HCT116 (cell line): ENCODE measurements around the gene EVC. TPM values are rescaled to one million over a fixed set of nuclear protein-coding genes. Genes with fewer than 3 reads are reported as not detected.

Experiments used
- ATAC-seq: fragments of 200-7000 bp; cut with Tn5 transposase; 2 replicates; pipeline ENCODE4 v1.9.1; 2020; ENCODE audit warnings: mild to moderate bottlenecking, moderate library complexity
- BruUV-seq: library from RNA; stranded (reverse); fragments of 400-500 nt; replicated peaks from 2 replicates; lab custom pipeline; 2021; lab: Mats Ljungman, UMichigan
- CTCF ChIA-PET: fragments of 300-600 bp; sonication (Branson Sonifier 250); formaldehyde crosslinking; loops from one replicate; lab custom pipeline; 2021; ENCODE audit warnings: antibody characterized with exemption; lab: Charles Lee
- POLR2A ChIA-PET: fragments of 300-600, 350-600 bp; sonication (Branson Sonifier 250); formaldehyde crosslinking; loops from one replicate; lab custom pipeline; 2021; ENCODE audit warnings: antibody characterized with exemption; lab: Charles Lee
- RAD21 ChIA-PET, 2 experiments: fragments of 300-600 bp; sonication (Branson Sonifier 250); formaldehyde crosslinking; loops; one replicate each; lab custom pipeline; 2023; ENCODE audit warnings: low total read pairs in 2 of 2; ENCODE audit not compliant: uncharacterized antibody in 2 of 2, unreplicated experiment in 2 of 2, low non-redundant PET in 1 of 2; lab: Charles Lee
- DNase-seq: peaks from one replicate; pipeline ENCODE4 v3.0.0-alpha.2; 2010; ENCODE audit warnings: low read depth, low spot score
- H2AFZ ChIP-seq: fragments of 200-600 bp; shearing (Covaris generic), sonication (generic); 2 replicates; pipeline ENCODE4 v1.6.1; 2017; ENCODE audit warnings: low read depth, mixed run types, mixed read lengths, antibody characterized with exemption, low read length; ENCODE audit not compliant: poor library complexity, severe bottlenecking
- H3K27ac ChIP-seq: 2 replicates; pipeline ENCODE4 v1.5.1; 2012; ENCODE audit warnings: low read depth, low read length
- H3K27me3 ChIP-seq: fragments of 200-600 bp; sonication (generic); 2 replicates; pipeline ENCODE4 v1.6.1; 2016; ENCODE audit warnings: mixed run types, low read length, mixed read lengths; ENCODE audit not compliant: insufficient read depth
- H3K36me3 ChIP-seq, 2 experiments: fragments of 200-500 bp in 1 of 2; fragments of 200-600 bp in 1 of 2; sonication (Bioruptor generic) in 1 of 2; sonication (generic) in 1 of 2; 2 replicates each; pipeline versions ENCODE4 v1.5.1 to v1.6.1; 2014 to 2016; ENCODE audit warnings: low read length in 2 of 2, inconsistent platforms in 1 of 2, mixed read lengths in 1 of 2, mixed run types in 1 of 2; ENCODE audit not compliant: insufficient read depth in 2 of 2, control insufficient read depth in 1 of 2
- H3K4me1 ChIP-seq, 2 experiments: fragments of 200-600 bp in 1 of 2; sonication (generic) in 1 of 2; 2 replicates each; pipeline versions ENCODE4 v1.5.1 to v1.6.1; 2012 to 2017; ENCODE audit warnings: low read length in 2 of 2, inconsistent platforms in 1 of 2, mild to moderate bottlenecking in 1 of 2, mixed read lengths in 1 of 2, mixed run types in 1 of 2, moderate library complexity in 1 of 2; ENCODE audit not compliant: insufficient read depth in 2 of 2, control insufficient read depth in 1 of 2
- H3K4me2 ChIP-seq: fragments of 200-600 bp; sonication (generic); 2 replicates; pipeline ENCODE4 v1.6.1; 2017; ENCODE audit warnings: mixed run types, low read length, mixed read lengths
- H3K4me3 ChIP-seq, 2 experiments: fragments of 200-600 bp in 1 of 2; sonication (generic) in 1 of 2; replicated peaks in 1 of 2; 2 replicates each; pipeline ENCODE4 v1.5.1; 2011 to 2016; ENCODE audit warnings: low read length in 2 of 2, control low read depth in 1 of 2, low read depth in 1 of 2, mild to moderate bottlenecking in 1 of 2, mixed read lengths in 1 of 2, mixed run types in 1 of 2
- H3K79me2 ChIP-seq: fragments of 200-600 bp; sonication (generic); 2 replicates; pipeline ENCODE4 v1.6.1; 2017; ENCODE audit warnings: mild to moderate bottlenecking, mixed run types, low read length, moderate library complexity, mixed read lengths; ENCODE audit not compliant: insufficient read depth
- H3K9ac ChIP-seq: fragments of 200-600 bp; sonication (generic); 2 replicates; pipeline ENCODE4 v1.6.1; 2016; ENCODE audit warnings: low read length, mixed read lengths
- H3K9me2 ChIP-seq: fragments of 200-600 bp; sonication (generic), shearing (Covaris generic); 2 replicates; pipeline ENCODE4 v1.6.1; 2017; ENCODE audit warnings: mixed run types, mild to moderate bottlenecking, moderate library complexity; ENCODE audit not compliant: insufficient read depth
- H3K9me3 ChIP-seq, 2 experiments: fragments of 200-500 bp in 1 of 2; fragments of 200-600 bp in 1 of 2; sonication (Bioruptor generic) in 1 of 2; sonication (generic) in 1 of 2; 2 replicates each; pipeline ENCODE4 v1.6.1; 2014 to 2017; ENCODE audit warnings: low read length in 2 of 2, mixed read lengths in 2 of 2, inconsistent platforms in 1 of 2, low read depth in 1 of 2, mild to moderate bottlenecking in 1 of 2, mixed run types in 1 of 2, moderate library complexity in 1 of 2; ENCODE audit not compliant: control insufficient read depth in 1 of 2, insufficient read depth in 1 of 2
- H4K20me1 ChIP-seq: fragments of 200-600 bp; sonication (generic), shearing (Covaris generic); 2 replicates; pipeline ENCODE4 v1.6.1; 2017; ENCODE audit warnings: mixed run types, mild to moderate bottlenecking, moderate library complexity; ENCODE audit not compliant: insufficient read depth
- ELF1 ChIP-seq: IDR thresholded peaks from 2 replicates; pipeline ENCODE4 v1.6.1; 2012; ENCODE audit warnings: low read depth, borderline replicate concordance
- FOSL1 ChIP-seq: IDR thresholded peaks from 2 replicates; pipeline ENCODE4 v1.6.1; 2012; ENCODE audit warnings: low read depth
- JUND ChIP-seq: IDR thresholded peaks from 2 replicates; pipeline ENCODE4 v1.6.1; 2012
- POLR2A ChIP-seq: IDR thresholded peaks from 2 replicates; pipeline ENCODE4 v1.7.0; 2011; ENCODE audit warnings: borderline replicate concordance; ENCODE audit not compliant: insufficient read depth, insufficient read length; ENCODE audit errors: extremely low read depth
- SIN3A ChIP-seq: IDR thresholded peaks from 2 replicates; pipeline ENCODE4 v1.6.1; 2012; ENCODE audit warnings: low read depth
- SP1 ChIP-seq: IDR thresholded peaks from 2 replicates; pipeline ENCODE4 v1.6.1; 2012; ENCODE audit warnings: low read depth
- SRF ChIP-seq: IDR thresholded peaks from 2 replicates; pipeline ENCODE4 v1.6.1; 2012; ENCODE audit warnings: low read depth
- TCF7L2 ChIP-seq: IDR thresholded peaks from 2 replicates; pipeline ENCODE4 v1.7.0; 2011; ENCODE audit warnings: borderline replicate concordance, inconsistent platforms; ENCODE audit not compliant: insufficient read depth, insufficient read length; ENCODE audit errors: extremely low read depth
- ZFX ChIP-seq: fragments of 450-650 bp; IDR thresholded peaks from 2 replicates; pipeline ENCODE4 v1.6.1; 2017
- ZNF274 ChIP-seq: fragments of 200-500 bp; sonication (Bioruptor generic); IDR thresholded peaks from 2 replicates; pipeline ENCODE4 v1.6.1; 2014; ENCODE audit warnings: mild to moderate bottlenecking, low read depth, low read length, inconsistent platforms
- intact Hi-C: fragments of 100-400 bp; cut with micrococcal nuclease; formaldehyde crosslinking; loops from 2 replicates; pipeline ENCODE4 v1.10.0; 2022
- total RNA-seq: library from RNA; stranded (reverse); gene quantifications from one replicate; pipeline ENCODE4 v1.2.1, GENCODE V29; 2021; ENCODE audit not compliant: unreplicated experiment

EVC gene
- total RNA-seq, 1 experiment from 2014 or later: 0.15 TPM

GRCh38 chr4:5863461-5864113 lies 152.6 kb downstream of the EVC start:
- Histone ChIP-seq H4K20me1 (no peaks in the 10 kb centered on the region), H3K4me2 (peak overlapping the region; percentile 15; the same call in 1 of the 2 replicates), H3K36me3 (no peaks in the 10 kb centered on the region), H3K9ac (no peak overlapping the region), H3K9me2 (no peaks in the 10 kb centered on the region), H3K27me3 (peaks cover 57% of the 10 kb centered on the region), H3K4me3 (no peak overlapping the region), H3K4me1 (peaks cover 4 to 8% of the 10 kb centered on the region in 2 experiments; a peak in 3 of 4 replicates), H3K9me3 (no peaks in the 10 kb centered on the region), H3K27ac (no peak overlapping the region), H3K79me2 (no peaks in the 10 kb centered on the region), H2AFZ (no peak overlapping the region)
- TF ChIP-seq SIN3A (no peak), JUND (peak; percentile 56), SRF (no peak), FOSL1 (peak; percentile 70), POLR2A (no peak), TCF7L2 (no peak), ELF1 (no peak), ZNF274 (no peak), ZFX (no peak), SP1 (0 out of 2 replicates have a peak, but pooled peaks have one; percentile 22)
- intact Hi-C loops: no loop called here
- CTCF ChIA-PET: interaction anchor here (1.3 kb wide), 1 partner anchor 42 kb away, joined by 5 read pairs; no protein-coding TSS in a partner anchor
- RAD21 ChIA-PET: no interaction called here
- no TSS peak for BruUV-seq
- POLR2A ChIA-PET: no interaction called here
- DNase-seq: peak; percentile 57
- ATAC-seq: peak; percentile 53; the same call in 1 of the 2 replicates

Other genes starting within 250 kb of the EVC start
- not detected for gene EVC2, start 2.6 kb upstream of the EVC start, total RNA-seq
- gene CRMP1, start 181.9 kb downstream of the EVC start, total RNA-seq: not detected